OCI-LY3 (cell line): Measurements from ENCODE around the gene ZNHIT3.

ENCODE experiments used
- H2AFZ ChIP-seq: fragments of 200-600, 300-600 bp; shearing (Covaris generic); 2 replicates; pipeline ENCODE4 v1.6.0; 2014; ENCODE audit warnings: antibody characterized with exemption, low read depth, low read length
- H3K27ac ChIP-seq: fragments of 200-600, 300-600 bp; sonication (generic); 2 replicates; pipeline ENCODE4 v1.5.1; 2014; ENCODE audit warnings: mild to moderate bottlenecking, low read length, moderate library complexity, mixed read lengths
- H3K27me3 ChIP-seq: fragments of 200-600, 300-600 bp; sonication (generic); 2 replicates; pipeline ENCODE4 v1.6.1; 2014; ENCODE audit warnings: low read depth, low read length, mixed read lengths
- H3K36me3 ChIP-seq: fragments of 200-600, 300-600 bp; sonication (generic); replicated peaks from 2 replicates; pipeline ENCODE3; 2014; ENCODE audit warnings: low read depth, low read length, mixed read lengths
- H3K4me1 ChIP-seq: fragments of 300-600, 200-600 bp; sonication (generic); 2 replicates; pipeline ENCODE4 v1.6.1; 2014; ENCODE audit warnings: low read length, mixed read lengths
- H3K4me2 ChIP-seq: fragments of 200-600, 300-600 bp; sonication (generic); 2 replicates; pipeline ENCODE4 v1.6.1; 2014; ENCODE audit warnings: low read length, mixed read lengths
- H3K4me3 ChIP-seq: fragments of 300-600, 200-600 bp; sonication (generic); 2 replicates; pipeline ENCODE4 v1.5.1; 2014; ENCODE audit warnings: antibody characterized with exemption, mild to moderate bottlenecking, low read length, moderate library complexity
- H3K79me2 ChIP-seq: fragments of 300-600, 200-600 bp; shearing (Covaris generic); 2 replicates; pipeline ENCODE4 v1.6.1; 2014; ENCODE audit warnings: mild to moderate bottlenecking, low read length, mixed read lengths
- H3K9ac ChIP-seq: fragments of 300-600, 200-600 bp; shearing (Covaris generic); 2 replicates; pipeline ENCODE4 v1.6.0; 2014; ENCODE audit warnings: mild to moderate bottlenecking, low read length, moderate library complexity
- H3K9me3 ChIP-seq: fragments of 200-600, 300-600 bp; shearing (Covaris generic); 2 replicates; pipeline ENCODE4 v1.6.1; 2014; ENCODE audit warnings: low read length, mixed read lengths; ENCODE audit not compliant: insufficient read depth
- H4K20me1 ChIP-seq: fragments of 200-600, 300-600 bp; sonication (generic); 2 replicates; pipeline ENCODE4 v1.6.1; 2016; ENCODE audit warnings: low read length, mixed read lengths; ENCODE audit not compliant: insufficient read depth
- EZH2phosphoT487 ChIP-seq: fragments of 200-600 bp; shearing (Covaris generic); IDR thresholded peaks from 2 replicates; pipeline ENCODE4 v1.6.1; 2018; ENCODE audit warnings: antibody characterized with exemption, mixed run types, low read depth
- TF ChIP-seq, protein P1 (sequence below): fragments of 200-600, 300-600 bp; sonication (generic); IDR thresholded peaks from 2 replicates; pipeline ENCODE4 v1.5.1; 2014; ENCODE audit warnings: antibody characterized with exemption, low read length, low read depth

ZNHIT3 gene

GRCh38 chr17:36498155-36498554 is 11.7 kb downstream of the ZNHIT3 start:
- no peak overlapping the region for H3K27ac ChIP-seq
- no peak overlapping the region for H3K4me3 ChIP-seq
- H3K79me2 ChIP-seq = no peaks in the 10 kb centered on the region
- H3K27me3 ChIP-seq = no peaks in the 10 kb centered on the region
- H3K9ac ChIP-seq = no peak overlapping the region
- peaks cover 44% of the 10 kb centered on the region for H3K36me3 ChIP-seq
- H3K4me1 ChIP-seq = no peaks in the 10 kb centered on the region
- H3K9me3 ChIP-seq = no peaks in the 10 kb centered on the region
- no peak overlapping the region for H3K4me2 ChIP-seq
- TF ChIP-seq, protein P1, sequence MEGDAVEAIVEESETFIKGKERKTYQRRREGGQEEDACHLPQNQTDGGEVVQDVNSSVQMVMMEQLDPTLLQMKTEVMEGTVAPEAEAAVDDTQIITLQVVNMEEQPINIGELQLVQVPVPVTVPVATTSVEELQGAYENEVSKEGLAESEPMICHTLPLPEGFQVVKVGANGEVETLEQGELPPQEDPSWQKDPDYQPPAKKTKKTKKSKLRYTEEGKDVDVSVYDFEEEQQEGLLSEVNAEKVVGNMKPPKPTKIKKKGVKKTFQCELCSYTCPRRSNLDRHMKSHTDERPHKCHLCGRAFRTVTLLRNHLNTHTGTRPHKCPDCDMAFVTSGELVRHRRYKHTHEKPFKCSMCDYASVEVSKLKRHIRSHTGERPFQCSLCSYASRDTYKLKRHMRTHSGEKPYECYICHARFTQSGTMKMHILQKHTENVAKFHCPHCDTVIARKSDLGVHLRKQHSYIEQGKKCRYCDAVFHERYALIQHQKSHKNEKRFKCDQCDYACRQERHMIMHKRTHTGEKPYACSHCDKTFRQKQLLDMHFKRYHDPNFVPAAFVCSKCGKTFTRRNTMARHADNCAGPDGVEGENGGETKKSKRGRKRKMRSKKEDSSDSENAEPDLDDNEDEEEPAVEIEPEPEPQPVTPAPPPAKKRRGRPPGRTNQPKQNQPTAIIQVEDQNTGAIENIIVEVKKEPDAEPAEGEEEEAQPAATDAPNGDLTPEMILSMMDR = no peak
- no peak for TF ChIP-seq EZH2phosphoT487
- H2AFZ ChIP-seq = no peak overlapping the region
- no peaks in the 10 kb centered on the region for H4K20me1 ChIP-seq

DNA sequence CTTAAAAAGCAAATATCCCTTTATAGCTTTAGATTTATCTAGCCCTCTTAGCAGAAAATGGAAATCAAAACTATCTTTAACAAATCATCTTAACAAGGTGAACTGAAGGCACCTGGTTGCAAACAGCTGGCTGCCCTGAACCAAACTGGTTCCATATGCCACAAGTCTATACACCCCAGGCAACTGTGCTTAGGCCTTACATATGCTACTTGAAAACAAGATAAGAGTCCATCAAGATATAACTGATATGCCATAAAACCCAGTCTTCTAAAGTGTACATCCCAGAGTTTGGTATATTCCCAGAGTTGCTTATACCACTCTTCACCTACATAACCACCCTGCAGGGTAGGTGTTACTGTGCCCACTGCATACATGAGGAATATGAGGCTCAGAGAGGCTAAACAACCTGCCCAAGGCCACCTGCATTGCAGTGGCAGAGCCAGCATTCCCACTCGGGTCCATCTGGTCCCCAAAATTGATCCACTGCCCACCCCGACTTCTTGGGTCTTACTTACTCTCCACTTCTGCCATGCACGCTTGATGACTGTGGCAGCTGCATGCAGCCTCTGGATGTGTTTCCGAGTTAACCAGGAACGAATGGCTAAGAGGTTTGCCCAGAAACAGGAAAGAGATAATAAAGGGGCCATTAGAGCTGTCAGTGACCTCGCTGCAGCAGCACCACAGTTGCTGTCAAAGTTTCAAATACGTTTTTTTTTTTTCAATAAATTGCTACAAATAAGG is 12.2 kb downstream of the ZNHIT3 start:
- no peaks in the 10 kb centered on the region for H3K4me1 ChIP-seq
- H3K4me2 ChIP-seq = no peak overlapping the region
- no peak overlapping the region for H2AFZ ChIP-seq
- H3K79me2 ChIP-seq = no peaks in the 10 kb centered on the region
- TF ChIP-seq, protein P1 = no peak
- no peak for TF ChIP-seq EZH2phosphoT487
- no peak overlapping the region for H3K9ac ChIP-seq
- no peaks in the 10 kb centered on the region for H3K27me3 ChIP-seq
- peaks cover 44% of the 10 kb centered on the region for H3K36me3 ChIP-seq
- no peak overlapping the region for H3K4me3 ChIP-seq
- H4K20me1 ChIP-seq = no peaks in the 10 kb centered on the region
- no peak overlapping the region for H3K27ac ChIP-seq
- H3K9me3 ChIP-seq = no peaks in the 10 kb centered on the region

DNA sequence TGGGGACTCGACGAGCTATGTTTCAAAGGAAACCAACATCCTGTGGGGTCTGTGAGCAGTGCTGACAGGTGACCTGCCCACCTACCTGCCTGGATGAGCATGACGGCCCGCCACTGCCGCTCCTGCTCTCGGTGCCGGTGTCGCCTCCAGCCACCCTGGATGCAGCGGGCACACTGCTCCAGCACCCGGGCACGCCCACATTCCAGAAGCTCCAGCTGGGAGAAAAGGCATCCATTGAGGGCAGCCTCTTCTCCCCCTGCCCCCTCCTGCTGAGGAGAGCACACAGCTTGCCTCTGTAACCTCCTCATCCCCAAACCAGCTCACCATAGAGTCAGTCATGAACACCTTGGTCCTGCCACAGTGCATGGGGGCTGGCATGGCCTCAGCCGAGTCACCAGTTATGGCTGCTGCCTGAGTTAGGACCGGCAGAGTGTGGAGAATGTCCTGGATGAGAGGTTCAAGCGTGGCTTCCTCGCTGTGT is 14.3 kb downstream of the ZNHIT3 start:
- Histone ChIP-seq H3K27me3 (no peaks in the 10 kb centered on the region), H3K9me3 (no peaks in the 10 kb centered on the region), H3K79me2 (no peaks in the 10 kb centered on the region), H3K27ac (no peak overlapping the region), H3K4me2 (no peak overlapping the region), H3K4me3 (no peak overlapping the region), H3K36me3 (peaks cover 28% of the 10 kb centered on the region), H3K9ac (no peak overlapping the region), H3K4me1 (no peaks in the 10 kb centered on the region), H2AFZ (no peak overlapping the region), H4K20me1 (no peaks in the 10 kb centered on the region)
- TF ChIP-seq EZH2phosphoT487 = no peak
- TF ChIP-seq, protein P1 = no peak

- Histone ChIP-seq H3K27me3 (no peaks in the 10 kb centered on the region), H3K27ac (no peak overlapping the region), H3K4me3 (no peak overlapping the region), H3K9me3 (no peaks in the 10 kb centered on the region), H3K79me2 (no peaks in the 10 kb centered on the region), H2AFZ (no peak overlapping the region), H3K4me1 (no peaks in the 10 kb centered on the region), H3K36me3 (peaks cover 26% of the 10 kb centered on the region), H4K20me1 (no peaks in the 10 kb centered on the region), H3K4me2 (no peak overlapping the region), H3K9ac (no peak overlapping the region)
- no peak for TF ChIP-seq EZH2phosphoT487
- TF ChIP-seq, protein P1 = no peak
Observed at GRCh38 chr17:36501351-36501750, 14.9 kb downstream of the ZNHIT3 start.
